Left renal cortex interstitium (tissue), 4 donors: Measurements from ENCODE around the gene PRR5L. TPM values are rescaled to one million over a fixed set of nuclear protein-coding genes. Genes with fewer than 3 reads are reported as not detected.

Experiments
- polyA plus RNA-seq, 4 donors: library from polyadenylated mRNA; unstranded; fragments of 120-200 nt; gene quantifications; one replicate each; pipeline ENCODE4 v1.2.1, GENCODE V29; 2013; ENCODE audit not compliant: insufficient read length in 4 of 4

PRR5L gene
- polyA plus RNA-seq, 4 donors, result 16.0 to 24.4 (median 16.5) TPM

Other genes starting within 250 kb of the PRR5L start
- gene COMMD9, start 6.9 kb upstream of the PRR5L start, polyA plus RNA-seq, result 100 to 1,000 TPM in 1 of 4 donors, 10 to 100 TPM in 3; 83.0 to 107 (median 93.9) TPM
- gene TRAF6, start 214.0 kb downstream of the PRR5L start, polyA plus RNA-seq, result 10 to 100 TPM; 13.8 to 17.0 (median 16.3) TPM